ENCODE data around the gene FAM161B.

DNA sequence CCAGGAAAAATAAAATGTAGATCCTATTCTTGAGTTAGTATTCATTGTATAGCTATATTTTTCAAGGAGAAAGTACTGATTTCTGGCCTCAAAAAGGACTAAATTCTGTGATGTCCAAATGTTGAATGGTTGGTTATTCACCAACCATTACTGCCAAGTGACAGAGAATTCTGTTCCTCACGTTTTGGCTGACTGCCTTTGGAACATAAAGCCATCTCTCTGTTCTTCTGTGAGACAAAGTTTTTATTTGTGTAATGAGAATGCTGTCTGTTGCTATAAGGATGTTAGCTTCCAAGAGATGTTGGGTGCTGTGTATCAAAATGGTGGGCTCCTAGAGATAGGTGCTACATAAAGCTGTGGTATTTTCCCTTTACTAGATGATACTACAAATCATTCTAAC is 54.0 kb downstream of the FAM161B start:
- TF ChIP-seq, protein P1, sequence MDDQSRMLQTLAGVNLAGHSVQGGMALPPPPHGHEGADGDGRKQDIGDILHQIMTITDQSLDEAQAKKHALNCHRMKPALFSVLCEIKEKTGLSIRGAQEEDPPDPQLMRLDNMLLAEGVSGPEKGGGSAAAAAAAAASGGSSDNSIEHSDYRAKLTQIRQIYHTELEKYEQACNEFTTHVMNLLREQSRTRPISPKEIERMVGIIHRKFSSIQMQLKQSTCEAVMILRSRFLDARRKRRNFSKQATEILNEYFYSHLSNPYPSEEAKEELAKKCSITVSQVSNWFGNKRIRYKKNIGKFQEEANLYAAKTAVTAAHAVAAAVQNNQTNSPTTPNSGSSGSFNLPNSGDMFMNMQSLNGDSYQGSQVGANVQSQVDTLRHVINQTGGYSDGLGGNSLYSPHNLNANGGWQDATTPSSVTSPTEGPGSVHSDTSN (CRISPR knock-in tag; IDR thresholded peaks at IDR 0.05) = no peak
- TF ChIP-seq, protein P2, sequence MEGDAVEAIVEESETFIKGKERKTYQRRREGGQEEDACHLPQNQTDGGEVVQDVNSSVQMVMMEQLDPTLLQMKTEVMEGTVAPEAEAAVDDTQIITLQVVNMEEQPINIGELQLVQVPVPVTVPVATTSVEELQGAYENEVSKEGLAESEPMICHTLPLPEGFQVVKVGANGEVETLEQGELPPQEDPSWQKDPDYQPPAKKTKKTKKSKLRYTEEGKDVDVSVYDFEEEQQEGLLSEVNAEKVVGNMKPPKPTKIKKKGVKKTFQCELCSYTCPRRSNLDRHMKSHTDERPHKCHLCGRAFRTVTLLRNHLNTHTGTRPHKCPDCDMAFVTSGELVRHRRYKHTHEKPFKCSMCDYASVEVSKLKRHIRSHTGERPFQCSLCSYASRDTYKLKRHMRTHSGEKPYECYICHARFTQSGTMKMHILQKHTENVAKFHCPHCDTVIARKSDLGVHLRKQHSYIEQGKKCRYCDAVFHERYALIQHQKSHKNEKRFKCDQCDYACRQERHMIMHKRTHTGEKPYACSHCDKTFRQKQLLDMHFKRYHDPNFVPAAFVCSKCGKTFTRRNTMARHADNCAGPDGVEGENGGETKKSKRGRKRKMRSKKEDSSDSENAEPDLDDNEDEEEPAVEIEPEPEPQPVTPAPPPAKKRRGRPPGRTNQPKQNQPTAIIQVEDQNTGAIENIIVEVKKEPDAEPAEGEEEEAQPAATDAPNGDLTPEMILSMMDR (tag by site-specific recombination; IDR thresholded peaks at IDR 0.05) = no peak
- TF ChIP-seq, protein P3, sequence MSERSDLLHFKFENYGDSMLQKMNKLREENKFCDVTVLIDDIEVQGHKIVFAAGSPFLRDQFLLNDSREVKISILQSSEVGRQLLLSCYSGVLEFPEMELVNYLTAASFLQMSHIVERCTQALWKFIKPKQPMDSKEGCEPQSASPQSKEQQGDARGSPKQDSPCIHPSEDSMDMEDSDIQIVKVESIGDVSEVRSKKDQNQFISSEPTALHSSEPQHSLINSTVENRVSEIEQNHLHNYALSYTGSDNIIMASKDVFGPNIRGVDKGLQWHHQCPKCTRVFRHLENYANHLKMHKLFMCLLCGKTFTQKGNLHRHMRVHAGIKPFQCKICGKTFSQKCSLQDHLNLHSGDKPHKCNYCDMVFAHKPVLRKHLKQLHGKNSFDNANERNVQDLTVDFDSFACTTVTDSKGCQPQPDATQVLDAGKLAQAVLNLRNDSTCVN (tag by site-specific recombination; optimal IDR thresholded peaks at IDR 0.05) = no peak
